DOHH2 (cell line): Measurements from ENCODE around the gene FAM120A.

ENCODE experiments used
- H3F3A ChIP-seq: fragments of 200-600 bp; sonication (generic), shearing (Covaris generic); 2 replicates; pipeline ENCODE4 v1.6.0; 2016; ENCODE audit warnings: antibody characterized with exemption, mild to moderate bottlenecking; ENCODE audit not compliant: control insufficient read depth, insufficient read depth
- H3K27ac ChIP-seq: fragments of 200-600 bp; sonication (generic); 2 replicates; pipeline ENCODE4 v1.5.1; 2014; ENCODE audit warnings: low read depth, mild to moderate bottlenecking, low read length, moderate library complexity
- H3K27me3 ChIP-seq: fragments of 200-600 bp; sonication (generic); 2 replicates; pipeline ENCODE4 v1.6.1; 2014; ENCODE audit warnings: mild to moderate bottlenecking, low read length, mixed read lengths; ENCODE audit not compliant: control insufficient read depth
- H3K36me3 ChIP-seq: fragments of 200-600 bp; sonication (generic); 2 replicates; pipeline ENCODE4 v1.6.1; 2014; ENCODE audit warnings: mild to moderate bottlenecking, low read length, moderate library complexity, mixed read lengths; ENCODE audit not compliant: control insufficient read depth
- H3K4me1 ChIP-seq: fragments of 200-600 bp; sonication (generic); 2 replicates; pipeline ENCODE4 v1.6.1; 2014; ENCODE audit warnings: mild to moderate bottlenecking, low read length, mixed read lengths; ENCODE audit not compliant: control insufficient read depth
- H3K4me2 ChIP-seq: fragments of 200-600 bp; sonication (generic); 2 replicates; pipeline ENCODE4 v1.6.0; 2014; ENCODE audit warnings: mild to moderate bottlenecking, low read length, moderate library complexity
- H3K4me3 ChIP-seq: fragments of 200-600 bp; sonication (generic); 2 replicates; pipeline ENCODE4 v1.5.1; 2014; ENCODE audit warnings: mild to moderate bottlenecking, low read length, mixed read lengths
- H3K79me2 ChIP-seq: fragments of 200-600 bp; sonication (generic); 2 replicates; pipeline ENCODE4 v1.6.1; 2014; ENCODE audit warnings: mild to moderate bottlenecking, low read length, mixed read lengths; ENCODE audit not compliant: control insufficient read depth
- H3K9me2 ChIP-seq: fragments of 200-600 bp; sonication (generic); replicated peaks from 2 replicates; pipeline ENCODE4 v1.6.1; 2014; ENCODE audit warnings: mild to moderate bottlenecking, low read length, mixed read lengths; ENCODE audit not compliant: control insufficient read depth
- H3K9me3 ChIP-seq: fragments of 200-600 bp; sonication (generic); 2 replicates; pipeline ENCODE4 v1.6.1; 2014; ENCODE audit warnings: antibody characterized with exemption, low read length, mixed read lengths; ENCODE audit not compliant: control insufficient read depth, insufficient read depth
- H4K20me1 ChIP-seq: fragments of 200-600 bp; sonication (generic); 2 replicates; pipeline ENCODE4 v1.6.0; 2014; ENCODE audit warnings: low read depth, mild to moderate bottlenecking, antibody characterized with exemption, low read length, moderate library complexity; ENCODE audit not compliant: control insufficient read depth, insufficient read depth
- EZH2phosphoT487 ChIP-seq: fragments of 200-600 bp; sonication (generic); IDR thresholded peaks from 2 replicates; pipeline ENCODE4 v1.6.1; 2017; ENCODE audit warnings: borderline replicate concordance, mild to moderate bottlenecking, antibody characterized with exemption, low read length, moderate library complexity, mixed read lengths
- TF ChIP-seq, protein P1 (sequence below): fragments of 200-600 bp; sonication (generic); IDR thresholded peaks from one replicate; pipeline ENCODE4 v1.5.1; 2014; ENCODE audit warnings: antibody characterized with exemption, mild to moderate bottlenecking, low read depth, low read length; ENCODE audit not compliant: poor library complexity, severe bottlenecking

Gene FAM120A

DNA sequence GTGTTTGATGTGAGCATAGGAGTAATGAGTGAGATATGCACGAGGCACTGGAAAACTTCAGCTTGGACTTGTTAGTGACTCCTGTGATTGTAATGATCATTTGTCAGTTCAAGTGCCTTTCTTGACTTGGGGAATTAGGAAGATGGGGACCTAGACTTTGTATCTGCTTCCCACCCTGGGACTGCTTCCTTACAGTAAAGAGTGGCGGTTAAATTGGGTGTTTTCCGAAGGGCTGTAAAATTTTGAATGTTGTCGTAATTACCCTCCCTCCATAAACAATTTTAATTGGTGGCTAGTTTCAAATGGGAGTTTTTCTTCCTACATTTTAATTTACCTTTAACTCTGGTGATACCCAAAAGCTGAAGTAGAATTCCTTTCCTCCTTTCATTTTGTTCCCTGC lies 25.4 kb downstream of the FAM120A start:
- Histone ChIP-seq H3K4me2 (no peak overlapping the region), H3K4me3 (no peak overlapping the region), H3K9me3 (no peaks in the 10 kb centered on the region), H3K27ac (no peak overlapping the region), H3K4me1 (no peaks in the 10 kb centered on the region), H3F3A (no peaks in the 10 kb centered on the region), H4K20me1 (no peaks in the 10 kb centered on the region), H3K9me2 (no peaks in the 10 kb centered on the region), H3K27me3 (no peaks in the 10 kb centered on the region), H3K36me3 (peaks cover 81% of the 10 kb centered on the region), H3K79me2 (peaks cover 94% of the 10 kb centered on the region)
- no peak for TF ChIP-seq EZH2phosphoT487
- TF ChIP-seq, protein P1, sequence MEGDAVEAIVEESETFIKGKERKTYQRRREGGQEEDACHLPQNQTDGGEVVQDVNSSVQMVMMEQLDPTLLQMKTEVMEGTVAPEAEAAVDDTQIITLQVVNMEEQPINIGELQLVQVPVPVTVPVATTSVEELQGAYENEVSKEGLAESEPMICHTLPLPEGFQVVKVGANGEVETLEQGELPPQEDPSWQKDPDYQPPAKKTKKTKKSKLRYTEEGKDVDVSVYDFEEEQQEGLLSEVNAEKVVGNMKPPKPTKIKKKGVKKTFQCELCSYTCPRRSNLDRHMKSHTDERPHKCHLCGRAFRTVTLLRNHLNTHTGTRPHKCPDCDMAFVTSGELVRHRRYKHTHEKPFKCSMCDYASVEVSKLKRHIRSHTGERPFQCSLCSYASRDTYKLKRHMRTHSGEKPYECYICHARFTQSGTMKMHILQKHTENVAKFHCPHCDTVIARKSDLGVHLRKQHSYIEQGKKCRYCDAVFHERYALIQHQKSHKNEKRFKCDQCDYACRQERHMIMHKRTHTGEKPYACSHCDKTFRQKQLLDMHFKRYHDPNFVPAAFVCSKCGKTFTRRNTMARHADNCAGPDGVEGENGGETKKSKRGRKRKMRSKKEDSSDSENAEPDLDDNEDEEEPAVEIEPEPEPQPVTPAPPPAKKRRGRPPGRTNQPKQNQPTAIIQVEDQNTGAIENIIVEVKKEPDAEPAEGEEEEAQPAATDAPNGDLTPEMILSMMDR = no peak

DNA sequence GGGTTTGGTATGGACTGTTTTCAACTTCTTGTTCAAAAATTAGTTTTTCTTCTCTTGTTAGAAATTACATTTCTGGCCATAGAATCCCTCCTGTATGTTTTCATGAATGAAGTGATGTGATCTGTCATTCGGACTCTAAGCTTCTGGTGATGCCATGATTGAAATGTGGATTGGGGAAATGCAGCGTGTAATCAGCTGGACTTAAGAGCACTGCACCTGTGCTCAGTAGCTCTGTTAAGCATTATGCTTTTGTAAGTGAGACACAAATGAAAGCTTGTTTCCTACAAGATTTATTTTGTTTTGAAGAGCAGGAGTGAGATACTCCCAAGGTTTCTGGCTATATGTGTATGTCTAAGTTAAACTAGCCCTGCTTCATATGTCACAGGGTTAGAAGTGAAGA lies 25.9 kb downstream of the FAM120A start:
- Histone ChIP-seq H3K27ac (no peak overlapping the region), H3K4me1 (no peaks in the 10 kb centered on the region), H4K20me1 (no peaks in the 10 kb centered on the region), H3K27me3 (no peaks in the 10 kb centered on the region), H3K9me3 (no peaks in the 10 kb centered on the region), H3K79me2 (peaks cover 94% of the 10 kb centered on the region), H3F3A (no peaks in the 10 kb centered on the region), H3K4me3 (no peak overlapping the region), H3K9me2 (no peaks in the 10 kb centered on the region), H3K4me2 (no peak overlapping the region), H3K36me3 (peaks cover 79% of the 10 kb centered on the region)
- no peak for TF ChIP-seq EZH2phosphoT487
- TF ChIP-seq, protein P1 = no peak

DNA sequence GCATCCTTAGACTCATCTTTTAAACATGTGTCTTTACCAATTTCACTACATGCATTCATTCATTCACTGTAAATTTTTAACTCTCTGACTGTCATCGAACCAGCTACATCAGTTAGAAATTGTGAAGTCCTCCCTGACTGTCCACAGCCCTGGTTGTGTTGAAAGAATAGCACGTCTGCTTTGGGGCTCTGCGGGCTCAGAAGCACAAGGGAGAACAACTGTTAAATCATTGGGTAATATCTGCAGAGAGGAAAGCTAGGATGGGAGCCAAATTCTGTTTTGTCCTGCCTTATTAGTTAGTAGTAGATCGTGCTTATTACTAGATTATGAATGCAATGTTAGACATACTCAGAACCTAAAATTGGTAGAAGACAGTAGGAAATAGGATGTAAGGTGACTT lies 28.2 kb downstream of the FAM120A start:
- Histone ChIP-seq H3K4me3 (no peak overlapping the region), H3F3A (no peaks in the 10 kb centered on the region), H3K4me2 (no peak overlapping the region), H3K27me3 (no peaks in the 10 kb centered on the region), H3K4me1 (no peaks in the 10 kb centered on the region), H3K9me2 (no peaks in the 10 kb centered on the region), H3K79me2 (peaks cover 88% of the 10 kb centered on the region), H4K20me1 (no peaks in the 10 kb centered on the region), H3K27ac (no peak overlapping the region), H3K36me3 (peaks cover 81% of the 10 kb centered on the region), H3K9me3 (no peaks in the 10 kb centered on the region)
- no peak for TF ChIP-seq EZH2phosphoT487
- TF ChIP-seq, protein P1 = no peak

DNA sequence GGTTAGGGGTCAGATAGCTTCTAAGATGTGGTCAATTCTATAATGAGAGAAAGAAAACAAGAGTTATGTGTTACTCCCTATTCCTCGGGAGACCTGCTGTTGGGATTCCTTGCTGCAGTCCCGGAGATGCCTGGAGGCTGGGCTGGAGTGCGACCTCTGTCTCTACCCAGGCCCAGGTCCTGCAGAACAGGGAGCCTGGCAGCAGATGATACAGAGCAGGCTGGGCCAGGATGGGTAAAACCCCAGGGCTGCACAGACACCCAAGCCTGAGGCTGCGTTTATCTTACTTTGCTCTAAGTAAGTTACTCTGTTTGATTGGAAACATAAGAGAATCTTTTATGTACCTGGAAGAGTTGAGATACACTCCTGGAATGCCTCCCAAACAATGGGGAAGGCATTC lies 28.8 kb downstream of the FAM120A start:
- Histone ChIP-seq H3K9me3 (no peaks in the 10 kb centered on the region), H3K9me2 (no peaks in the 10 kb centered on the region), H3K4me1 (no peaks in the 10 kb centered on the region), H4K20me1 (no peaks in the 10 kb centered on the region), H3K36me3 (peaks cover 81% of the 10 kb centered on the region), H3K4me3 (no peak overlapping the region), H3F3A (no peaks in the 10 kb centered on the region), H3K4me2 (no peak overlapping the region), H3K27me3 (no peaks in the 10 kb centered on the region), H3K79me2 (peaks cover 88% of the 10 kb centered on the region), H3K27ac (no peak overlapping the region)
- TF ChIP-seq, protein P1 = no peak
- TF ChIP-seq EZH2phosphoT487 = no peak
